ENCODE measurements around the gene UGT2B11. TPM values are rescaled to one million over a fixed set of nuclear protein-coding genes. Genes with fewer than 3 reads are reported as not detected.

UGT2B11 gene
- total RNA-seq, 1 experiment from 2014 or later, result not detected

Other genes with a start within 250 kb of the UGT2B11 start
- not detected in 2 replicates for gene UGT2B7, start 118.3 kb downstream of the UGT2B11 start, total RNA-seq (2014; rRNA removed; shearing (Covaris generic))
- not detected in 2 replicates for gene UGT2B28, start 65.7 kb upstream of the UGT2B11 start, total RNA-seq (2014; rRNA removed; shearing (Covaris generic))